Calu3 (cell line): Measurements from ENCODE around the gene OXLD1. TPM values are rescaled to one million over a fixed set of nuclear protein-coding genes. Genes with fewer than 3 reads are reported as not detected.

ENCODE experiments used
- BruUV-seq: library from RNA; stranded (reverse); fragments of 400-500 nt; replicated peaks from 2 replicates; lab custom pipeline; 2021; lab: Mats Ljungman, UMichigan
- CTCF ChIA-PET: fragments of 300-600 bp; sonication (Branson Sonifier 250); formaldehyde crosslinking; loops from one replicate; lab custom pipeline; 2022; ENCODE audit warnings: antibody characterized with exemption; lab: Charles Lee
- DNase-seq: peaks from one replicate; pipeline ENCODE4 v3.0.0; 2022
- H3K27ac Mint-ChIP-seq: one replicate; pipeline ENCODE4 v1.8.0; 2022; ENCODE audit warnings: mixed read lengths; ENCODE audit not compliant: unreplicated experiment
- H3K27me3 Mint-ChIP-seq: one replicate; pipeline ENCODE4 v1.8.0; 2022; ENCODE audit warnings: mixed read lengths; ENCODE audit not compliant: unreplicated experiment
- H3K36me3 Mint-ChIP-seq: one replicate; pipeline ENCODE4 v1.8.0; 2022; ENCODE audit warnings: mild to moderate bottlenecking, moderate library complexity, mixed read lengths; ENCODE audit not compliant: insufficient read depth, unreplicated experiment
- H3K4me1 Mint-ChIP-seq: one replicate; pipeline ENCODE4 v1.8.0; 2022; ENCODE audit warnings: mild to moderate bottlenecking, low read depth, mixed read lengths; ENCODE audit not compliant: unreplicated experiment
- H3K4me3 Mint-ChIP-seq: one replicate; pipeline ENCODE4 v1.8.0; 2022; ENCODE audit warnings: mild to moderate bottlenecking, low read depth, moderate library complexity, mixed read lengths; ENCODE audit not compliant: unreplicated experiment
- H3K9me3 Mint-ChIP-seq: one replicate; pipeline ENCODE4 v1.8.0; 2022; ENCODE audit warnings: low read depth, mixed read lengths; ENCODE audit not compliant: unreplicated experiment
- intact Hi-C: fragments of 100-400 bp; cut with micrococcal nuclease; formaldehyde crosslinking; loops from one replicate; pipeline ENCODE4 v1.10.0; 2022; ENCODE audit not compliant: unreplicated experiment
- total RNA-seq: library from RNA; stranded (reverse); gene quantifications from 2 replicates; pipeline ENCODE4 v1.2.3, GENCODE V29; 2022
- TF ChIP-seq, protein P1 (sequence below): fragments of 200-600 bp; IDR thresholded peaks from one replicate; pipeline ENCODE4 v1.8.0; 2022; ENCODE audit warnings: antibody characterized with exemption; ENCODE audit not compliant: unreplicated experiment

Gene OXLD1
- total RNA-seq, 1 experiment from 2014 or later, result 36.5 TPM

DNA sequence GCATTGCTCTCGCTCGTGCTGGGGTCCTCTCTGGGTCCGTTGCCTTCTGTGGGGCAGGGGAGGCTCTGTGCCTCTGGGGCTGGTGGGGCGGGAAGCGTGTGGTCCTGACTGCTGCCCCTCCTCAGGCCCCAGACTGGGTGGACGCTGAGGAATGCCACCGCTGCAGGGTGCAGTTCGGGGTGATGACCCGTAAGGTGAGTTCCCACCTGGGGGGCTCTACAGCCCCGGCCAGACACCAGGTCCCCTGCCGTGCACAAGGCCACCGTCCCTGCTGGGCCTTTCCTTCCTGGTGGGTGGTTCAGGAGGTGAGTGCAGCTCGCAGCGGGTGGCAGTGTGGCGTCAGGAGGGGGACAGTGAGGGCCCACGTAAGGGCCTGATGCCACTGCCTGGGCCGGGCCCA lies 24.1 kb upstream of the OXLD1 start:
- BruUV-seq, result no TSS peak
- TF ChIP-seq, protein P1, sequence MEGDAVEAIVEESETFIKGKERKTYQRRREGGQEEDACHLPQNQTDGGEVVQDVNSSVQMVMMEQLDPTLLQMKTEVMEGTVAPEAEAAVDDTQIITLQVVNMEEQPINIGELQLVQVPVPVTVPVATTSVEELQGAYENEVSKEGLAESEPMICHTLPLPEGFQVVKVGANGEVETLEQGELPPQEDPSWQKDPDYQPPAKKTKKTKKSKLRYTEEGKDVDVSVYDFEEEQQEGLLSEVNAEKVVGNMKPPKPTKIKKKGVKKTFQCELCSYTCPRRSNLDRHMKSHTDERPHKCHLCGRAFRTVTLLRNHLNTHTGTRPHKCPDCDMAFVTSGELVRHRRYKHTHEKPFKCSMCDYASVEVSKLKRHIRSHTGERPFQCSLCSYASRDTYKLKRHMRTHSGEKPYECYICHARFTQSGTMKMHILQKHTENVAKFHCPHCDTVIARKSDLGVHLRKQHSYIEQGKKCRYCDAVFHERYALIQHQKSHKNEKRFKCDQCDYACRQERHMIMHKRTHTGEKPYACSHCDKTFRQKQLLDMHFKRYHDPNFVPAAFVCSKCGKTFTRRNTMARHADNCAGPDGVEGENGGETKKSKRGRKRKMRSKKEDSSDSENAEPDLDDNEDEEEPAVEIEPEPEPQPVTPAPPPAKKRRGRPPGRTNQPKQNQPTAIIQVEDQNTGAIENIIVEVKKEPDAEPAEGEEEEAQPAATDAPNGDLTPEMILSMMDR, result no peak
- H3K4me1 Mint-ChIP-seq, result no peaks in the 10 kb centered on the region
- no peak overlapping the region for H3K4me3 Mint-ChIP-seq
- H3K27me3 Mint-ChIP-seq, result no peaks in the 10 kb centered on the region
- CTCF ChIA-PET, result no interaction called here
- intact Hi-C loops, result no loop called here
- peaks cover 81% of the 10 kb centered on the region for H3K36me3 Mint-ChIP-seq
- no peak overlapping the region for H3K27ac Mint-ChIP-seq
- no peaks in the 10 kb centered on the region for H3K9me3 Mint-ChIP-seq
- no peak for DNase-seq

- CTCF ChIA-PET, result no interaction called here
- no peak for DNase-seq
- H3K4me3 Mint-ChIP-seq, result no peak overlapping the region
- no peaks in the 10 kb centered on the region for H3K4me1 Mint-ChIP-seq
- H3K36me3 Mint-ChIP-seq, result peaks cover 83% of the 10 kb centered on the region
- no peaks in the 10 kb centered on the region for H3K9me3 Mint-ChIP-seq
- no peaks in the 10 kb centered on the region for H3K27me3 Mint-ChIP-seq
- no TSS peak for BruUV-seq
- intact Hi-C loops, result no loop called here
- no peak overlapping the region for H3K27ac Mint-ChIP-seq
- TF ChIP-seq, protein P1, result no peak
These were observed 23.7 kb upstream of the OXLD1 start for GRCh38 chr17:81690066-81690465.

DNA sequence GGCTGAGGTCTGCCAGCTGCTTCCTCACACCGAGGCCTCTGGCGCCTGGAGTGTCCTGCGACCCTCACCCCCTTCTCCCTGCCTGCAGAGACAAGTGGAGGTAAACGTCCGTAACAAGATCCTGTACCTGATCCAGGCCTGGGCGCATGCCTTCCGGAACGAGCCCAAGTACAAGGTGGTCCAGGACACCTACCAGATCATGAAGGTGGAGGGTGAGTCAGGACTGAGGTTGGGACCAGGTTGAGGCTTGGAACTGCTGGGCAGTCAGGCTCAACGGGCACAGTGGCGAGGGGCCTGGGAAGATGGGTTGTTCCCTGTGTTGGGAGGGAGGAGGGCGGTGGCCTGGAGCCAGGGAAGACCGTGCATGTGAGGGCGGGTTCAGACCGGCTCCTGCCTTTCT lies 22.2 kb upstream of the OXLD1 start:
- peaks cover 85% of the 10 kb centered on the region for H3K36me3 Mint-ChIP-seq
- no peak for DNase-seq
- intact Hi-C loops, result no loop called here
- H3K9me3 Mint-ChIP-seq, result no peaks in the 10 kb centered on the region
- CTCF ChIA-PET, result no interaction called here
- H3K27me3 Mint-ChIP-seq, result no peaks in the 10 kb centered on the region
- H3K4me1 Mint-ChIP-seq, result no peaks in the 10 kb centered on the region
- no TSS peak for BruUV-seq
- H3K4me3 Mint-ChIP-seq, result no peak overlapping the region
- no peak overlapping the region for H3K27ac Mint-ChIP-seq
- TF ChIP-seq, protein P1, result no peak

GRCh38 chr17:81687770-81688541 lies 21.6 kb upstream of the OXLD1 start:
- peaks cover 87% of the 10 kb centered on the region for H3K36me3 Mint-ChIP-seq
- no peak overlapping the region for H3K4me3 Mint-ChIP-seq
- H3K9me3 Mint-ChIP-seq, result no peaks in the 10 kb centered on the region
- CTCF ChIA-PET, result no interaction called here
- no peaks in the 10 kb centered on the region for H3K27me3 Mint-ChIP-seq
- DNase-seq, result no peak
- intact Hi-C loops, result no loop called here
- TF ChIP-seq, protein P1, result no peak
- BruUV-seq, result no TSS peak
- no peaks in the 10 kb centered on the region for H3K4me1 Mint-ChIP-seq
- no peak overlapping the region for H3K27ac Mint-ChIP-seq
